HG03565 (cell line): Measurements from ENCODE around the gene NPIPB4.
"Not testable (repeated sequence)": the region's sequence is repeated elsewhere in the genome, so short reads cannot be mapped to it uniquely, and the experiment has no call there.

Experiments used
- ATAC-seq: cut with Tn5 transposase; IDR thresholded peaks from one replicate; pipeline ENCODE4 v1.9.1; 2021; ENCODE audit warnings: mild to moderate bottlenecking, moderate library complexity; ENCODE audit not compliant: unreplicated experiment

NPIPB4 gene

GRCh38 chr16:21857656-21858055 is at the start of gene NPIPB4:
NPIPB4 (minus strand) TSS chr16:21857756; CDS start chr16:21857378, 378 bp downstream.
- ATAC-seq: not testable (repeated sequence)

GRCh38 chr16:21898998-21899397 is 41.4 kb upstream of the NPIPB4 start:
- ATAC-seq: not testable (repeated sequence)

- not testable (repeated sequence) for ATAC-seq
Measured at GRCh38 chr16:21881988-21882387, 24.4 kb upstream of the NPIPB4 start.

- ATAC-seq: not testable (repeated sequence)
Measured at GRCh38 chr16:21837186-21837585, 20.4 kb downstream of the NPIPB4 start.

GRCh38 chr16:21836334-21836733 is 21.2 kb downstream of the NPIPB4 start:
- ATAC-seq: not testable (repeated sequence)

- not testable (repeated sequence) for ATAC-seq
Measured at GRCh38 chr16:21835747-21836146, 21.8 kb downstream of the NPIPB4 start.

- not testable (repeated sequence) for ATAC-seq
Measured at GRCh38 chr16:21834211-21834610, 23.3 kb downstream of the NPIPB4 start.

GRCh38 chr16:21829929-21830328 is 27.6 kb downstream of the NPIPB4 start:
- ATAC-seq: not testable (repeated sequence)

GRCh38 chr16:21826067-21826706 is 31.4 kb downstream of the NPIPB4 start:
- not testable (repeated sequence) for ATAC-seq

- ATAC-seq: not testable (repeated sequence)
Measured at GRCh38 chr16:21825526-21825925, 32.0 kb downstream of the NPIPB4 start.

GRCh38 chr16:21823258-21823657 is 34.3 kb downstream of the NPIPB4 start:
- not testable (repeated sequence) for ATAC-seq

GRCh38 chr16:21820908-21821465 is 36.6 kb downstream of the NPIPB4 start:
- not testable (repeated sequence) for ATAC-seq

- ATAC-seq: peak; percentile 89
Measured at GRCh38 chr16:21820028-21820907, 37.3 kb downstream of the NPIPB4 start.

- not testable (repeated sequence) for ATAC-seq
Measured at GRCh38 chr16:21819617-21820016, 37.9 kb downstream of the NPIPB4 start.

GRCh38 chr16:21817012-21817411 is 40.5 kb downstream of the NPIPB4 start:
- ATAC-seq: not testable (repeated sequence)

GRCh38 chr16:21815694-21816093 is 41.9 kb downstream of the NPIPB4 start:
- ATAC-seq: not testable (repeated sequence)

- not testable (repeated sequence) for ATAC-seq
Measured at GRCh38 chr16:21802375-21802663, 55.2 kb downstream of the NPIPB4 start.

- ATAC-seq: not testable (repeated sequence)
Measured at GRCh38 chr16:21801538-21802374, 55.8 kb downstream of the NPIPB4 start.

GRCh38 chr16:21798601-21799000 is 59.0 kb downstream of the NPIPB4 start:
- not testable (repeated sequence) for ATAC-seq

GRCh38 chr16:21793310-21793709 is 64.2 kb downstream of the NPIPB4 start:
- ATAC-seq: not testable (repeated sequence)

GRCh38 chr16:21790506-21790905 is 67.0 kb downstream of the NPIPB4 start:
- ATAC-seq: peak; percentile 65
